HepG2 (cell line): ENCODE measurements around the gene GFY. TPM values are rescaled to one million over a fixed set of nuclear protein-coding genes. Genes with fewer than 3 reads are reported as not detected.
A peak's percentile ranks its signal among the peaks of the same experiment; 100 is the strongest.

ENCODE experiments used
- E2F2 ChIP-seq: sonication (generic); formaldehyde crosslinking; IDR thresholded peaks from 2 replicates; pipeline ENCODE4 v1.4.0; 2020; ENCODE audit warnings: missing genetic modification reagents, borderline replicate concordance
- FOXO1 ChIP-seq: sonication (generic); formaldehyde crosslinking; IDR thresholded peaks from 2 replicates; pipeline ENCODE4 v1.4.0; 2020; ENCODE audit warnings: missing genetic modification reagents
- IRF2 ChIP-seq: IDR thresholded peaks from 2 replicates; pipeline ENCODE4 v1.6.1; 2018; ENCODE audit warnings: missing genetic modification reagents, missing compliant biosample characterization
- NFE2 ChIP-seq: sonication (generic); formaldehyde crosslinking; IDR thresholded peaks from 2 replicates; pipeline ENCODE4 v1.4.0; 2020; ENCODE audit warnings: missing genetic modification reagents
- TFDP2 ChIP-seq: sonication (generic); formaldehyde crosslinking; IDR thresholded peaks from 2 replicates; pipeline ENCODE4 v1.4.0; 2020; ENCODE audit warnings: missing genetic modification reagents
- THAP11 ChIP-seq: IDR thresholded peaks from 2 replicates; pipeline ENCODE4 v1.6.1; 2016; ENCODE audit warnings: missing biosample characterization, missing genetic modification reagents
- ZFY ChIP-seq: sonication (generic); formaldehyde crosslinking; IDR thresholded peaks from 2 replicates; pipeline ENCODE4 v1.4.0; 2020; ENCODE audit warnings: missing genetic modification reagents
- ZNF30 ChIP-seq: sonication (generic); formaldehyde crosslinking; IDR thresholded peaks from 2 replicates; pipeline ENCODE4 v1.5.0; 2020; ENCODE audit warnings: mild to moderate bottlenecking, missing genetic modification reagents
- ZNF318 ChIP-seq: sonication (generic); formaldehyde crosslinking; IDR thresholded peaks from 2 replicates; pipeline ENCODE4 v1.4.0; 2020; ENCODE audit warnings: mild to moderate bottlenecking, missing genetic modification reagents
- ZNF484 ChIP-seq: sonication (generic); formaldehyde crosslinking; IDR thresholded peaks from 2 replicates; pipeline ENCODE4 v1.5.1; 2020; ENCODE audit warnings: mild to moderate bottlenecking, low read depth, missing genetic modification reagents, borderline replicate concordance
- ZNF687 ChIP-seq: sonication (generic); formaldehyde crosslinking; IDR thresholded peaks from 2 replicates; pipeline ENCODE4 v1.5.1; 2020; ENCODE audit warnings: mild to moderate bottlenecking, missing genetic modification reagents, moderate library complexity
- ZNF781 ChIP-seq: sonication (generic); formaldehyde crosslinking; IDR thresholded peaks from 2 replicates; pipeline ENCODE4 v1.5.1; 2020; ENCODE audit warnings: borderline replicate concordance, mild to moderate bottlenecking, missing genetic modification reagents; ENCODE audit errors: not compliant biosample characterization
- polyA plus RNA-seq, 8 experiments: library from polyadenylated mRNA; depleted of rRNA in 3 of 8; stranded (reverse) in 7 of 8; unstranded in 1 of 8; fragments of >200 nt; fragmentation: Illumina TruSeq in 4 of 8; extraction: Trizol in 4 of 8; gene quantifications; 2 replicates each; pipeline versions ENCODE4 v1.2.1 to v1.2.3, GENCODE V29; 2011 to 2016; ENCODE audit warnings: low read depth in 4 of 8, missing spikeins in 1 of 8, mixed read lengths in 1 of 8; ENCODE audit not compliant: insufficient read depth in 1 of 8
- total RNA-seq, 5 experiments: library from RNA; depleted of rRNA; stranded (reverse); fragments of >200 nt; fragmentation: Illumina TruSeq; extraction: Trizol; gene quantifications; 2 replicates each; pipeline ENCODE4 v1.2.3, GENCODE V29; 2016; ENCODE audit warnings: low read depth in 1 of 5

GFY gene
- total and polyA plus RNA-seq, 2 of the 13 experiments (the other 11 are each of a cell fraction or from before 2014, with no cell fraction given): not detected

GRCh38 chr19:49453013-49453756, 28.0 kb downstream of the GFY start, which contains the start of gene ALDH16A1 (continued):
- TF ChIP-seq ZNF687 (CRISPR knock-in tag) (peak; percentile 90), NFE2 (CRISPR knock-in tag) (no peak), IRF2 (CRISPR knock-in tag) (peak; percentile 58; the same call in 1 of the 2 replicates), ZNF318 (CRISPR knock-in tag) (no peak), ZNF484 (CRISPR knock-in tag) (no peak), THAP11 (CRISPR knock-in tag) (peak; percentile 88), ZFY (CRISPR knock-in tag) (peak; percentile 94), ZNF30 (CRISPR knock-in tag) (no peak), TFDP2 (peak; percentile 92), FOXO1 (CRISPR knock-in tag) (peak; percentile 16; the same call in 1 of the 2 replicates), E2F2 (peak; percentile 85; the same call in 1 of the 2 replicates), ZNF781 (CRISPR knock-in tag) (no peak)
